Caco-2 (cell line): ENCODE results near the gene PDCD1LG2. TPM values are rescaled to one million over a fixed set of nuclear protein-coding genes. Genes with fewer than 3 reads are reported as not detected.

Experiments used
- BruUV-seq: library from RNA; stranded (reverse); fragments of 400-500 nt; replicated peaks from 2 replicates; lab custom pipeline; 2021; lab: Mats Ljungman, UMichigan
- CTCF ChIA-PET: fragments of 300-600 bp; sonication (Branson Sonifier 250); formaldehyde crosslinking; loops from one replicate; lab custom pipeline; 2022; ENCODE audit warnings: antibody characterized with exemption; lab: Charles Lee
- POLR2A ChIA-PET: fragments of 300-600 bp; sonication (Branson Sonifier 250); formaldehyde crosslinking; loops from one replicate; lab custom pipeline; 2022; ENCODE audit warnings: antibody characterized with exemption; lab: Charles Lee
- DNase-seq, 2 experiments: peaks; one replicate each; pipeline versions ENCODE4 v3.0.0 to v3.0.0-alpha.2; 2020 to 2022
- H3K27me3 ChIP-seq: replicated peaks from 2 replicates; pipeline ENCODE4 v1.6.0; 2011; ENCODE audit warnings: low read length; ENCODE audit not compliant: control insufficient read depth, insufficient read depth
- H3K36me3 ChIP-seq: 2 replicates; pipeline ENCODE4 v1.5.1; 2011; ENCODE audit warnings: low read length; ENCODE audit not compliant: control insufficient read depth, insufficient read depth
- H3K4me1 ChIP-seq: fragments of 250-450 bp; sonication (Bioruptor Pico); 2 replicates; pipeline ENCODE4 v1.5.1; 2020; ENCODE audit warnings: mild to moderate bottlenecking
- H3K4me3 ChIP-seq: 2 replicates; pipeline ENCODE4 v1.5.1; 2011; ENCODE audit warnings: low read depth, mild to moderate bottlenecking, control low read depth, low read length
- H3K9me3 ChIP-seq: fragments of 250-450 bp; sonication (Bioruptor Pico); 2 replicates; pipeline ENCODE4 v1.5.1; 2020; ENCODE audit warnings: mild to moderate bottlenecking, moderate library complexity
- H3K27ac Mint-ChIP-seq: one replicate; pipeline ENCODE4 v1.8.0; 2022; ENCODE audit warnings: mixed read lengths; ENCODE audit not compliant: unreplicated experiment
- H3K27me3 Mint-ChIP-seq: one replicate; pipeline ENCODE4 v1.8.0; 2022; ENCODE audit warnings: mixed read lengths; ENCODE audit not compliant: insufficient read depth, unreplicated experiment
- H3K36me3 Mint-ChIP-seq: one replicate; pipeline ENCODE4 v1.8.0; 2022; ENCODE audit warnings: mild to moderate bottlenecking, mixed read lengths; ENCODE audit not compliant: insufficient read depth, unreplicated experiment
- H3K4me1 Mint-ChIP-seq: one replicate; pipeline ENCODE4 v1.8.0; 2022; ENCODE audit warnings: low read depth, mixed read lengths; ENCODE audit not compliant: unreplicated experiment
- H3K4me3 Mint-ChIP-seq: one replicate; pipeline ENCODE4 v1.8.0; 2022; ENCODE audit warnings: mild to moderate bottlenecking, moderate library complexity, mixed read lengths; ENCODE audit not compliant: unreplicated experiment
- H3K9me3 Mint-ChIP-seq: one replicate; pipeline ENCODE4 v1.8.0; 2022; ENCODE audit warnings: mixed read lengths; ENCODE audit not compliant: unreplicated experiment
- intact Hi-C: fragments of 100-400 bp; cut with micrococcal nuclease; formaldehyde crosslinking; loops from one replicate; pipeline ENCODE4 v1.10.0; 2022; ENCODE audit not compliant: unreplicated experiment
- total RNA-seq: library from RNA; stranded (reverse); gene quantifications from 2 replicates; pipeline ENCODE4 v1.2.3, GENCODE V29; 2022
- TF ChIP-seq, protein P1 (sequence below), 2 experiments: fragments of 200-600 bp in 1 of 2; IDR thresholded peaks; 1 replicate in 1 of 2; 2 replicates in 1 of 2; pipeline versions ENCODE4 v1.5.1 to v1.8.0; 2011 to 2022; ENCODE audit warnings: antibody characterized with exemption in 1 of 2, control low read depth in 1 of 2, inconsistent platforms in 1 of 2, low read depth in 1 of 2, low read length in 1 of 2, mild to moderate bottlenecking in 1 of 2, moderate library complexity in 1 of 2; ENCODE audit not compliant: insufficient read depth in 1 of 2, severe bottlenecking in 1 of 2, unreplicated experiment in 1 of 2

Gene PDCD1LG2
- total RNA-seq, 1 experiment from 2014 or later: not detected

DNA sequence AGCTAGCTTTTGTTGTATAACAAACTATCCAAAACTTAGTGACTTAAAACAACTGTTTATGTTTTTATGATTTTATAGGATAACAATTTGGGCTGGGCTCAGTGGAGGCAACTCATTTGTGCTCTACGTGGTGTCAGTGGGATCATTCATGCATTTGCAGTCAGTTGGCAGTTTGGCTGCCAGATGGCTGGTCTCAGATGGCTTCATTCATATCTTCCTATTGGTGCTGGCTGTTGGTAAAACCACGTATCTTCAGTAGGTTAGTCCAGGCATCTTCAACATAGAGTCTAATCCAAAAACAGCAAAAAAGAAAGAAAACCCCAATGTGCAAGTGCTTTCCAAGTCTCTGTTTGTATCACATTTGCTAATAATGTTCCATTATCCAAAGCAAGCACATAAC is 66.9 kb downstream of the PDCD1LG2 start:
- no peaks in the 10 kb centered on the region for H3K9me3 Mint-ChIP-seq
- no peak overlapping the region for H3K4me3 ChIP-seq
- no peaks in the 10 kb centered on the region for H3K36me3 ChIP-seq
- H3K36me3 Mint-ChIP-seq: no peaks in the 10 kb centered on the region
- H3K9me3 ChIP-seq: no peaks in the 10 kb centered on the region
- intact Hi-C loops: no loop called here
- H3K27me3 ChIP-seq: no peaks in the 10 kb centered on the region
- H3K4me1 Mint-ChIP-seq: no peaks in the 10 kb centered on the region
- H3K4me3 Mint-ChIP-seq: no peak overlapping the region
- ChIA-PET CTCF (no interaction called here), POLR2A (no interaction called here)
- H3K27me3 Mint-ChIP-seq: no peaks in the 10 kb centered on the region
- no peak overlapping the region for H3K27ac Mint-ChIP-seq
- TF ChIP-seq, protein P1, sequence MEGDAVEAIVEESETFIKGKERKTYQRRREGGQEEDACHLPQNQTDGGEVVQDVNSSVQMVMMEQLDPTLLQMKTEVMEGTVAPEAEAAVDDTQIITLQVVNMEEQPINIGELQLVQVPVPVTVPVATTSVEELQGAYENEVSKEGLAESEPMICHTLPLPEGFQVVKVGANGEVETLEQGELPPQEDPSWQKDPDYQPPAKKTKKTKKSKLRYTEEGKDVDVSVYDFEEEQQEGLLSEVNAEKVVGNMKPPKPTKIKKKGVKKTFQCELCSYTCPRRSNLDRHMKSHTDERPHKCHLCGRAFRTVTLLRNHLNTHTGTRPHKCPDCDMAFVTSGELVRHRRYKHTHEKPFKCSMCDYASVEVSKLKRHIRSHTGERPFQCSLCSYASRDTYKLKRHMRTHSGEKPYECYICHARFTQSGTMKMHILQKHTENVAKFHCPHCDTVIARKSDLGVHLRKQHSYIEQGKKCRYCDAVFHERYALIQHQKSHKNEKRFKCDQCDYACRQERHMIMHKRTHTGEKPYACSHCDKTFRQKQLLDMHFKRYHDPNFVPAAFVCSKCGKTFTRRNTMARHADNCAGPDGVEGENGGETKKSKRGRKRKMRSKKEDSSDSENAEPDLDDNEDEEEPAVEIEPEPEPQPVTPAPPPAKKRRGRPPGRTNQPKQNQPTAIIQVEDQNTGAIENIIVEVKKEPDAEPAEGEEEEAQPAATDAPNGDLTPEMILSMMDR (IDR thresholded peaks at IDR 0.05; ENCODE audit: insufficient read depth in 1 of 2, low read depth in 1 of 2, low read length in 1 of 2, severe bottlenecking in 1 of 2, unreplicated experiment in 1 of 2): no peak
- no peak for DNase-seq
- H3K4me1 ChIP-seq: no peaks in the 10 kb centered on the region
- no TSS peak for BruUV-seq

DNA sequence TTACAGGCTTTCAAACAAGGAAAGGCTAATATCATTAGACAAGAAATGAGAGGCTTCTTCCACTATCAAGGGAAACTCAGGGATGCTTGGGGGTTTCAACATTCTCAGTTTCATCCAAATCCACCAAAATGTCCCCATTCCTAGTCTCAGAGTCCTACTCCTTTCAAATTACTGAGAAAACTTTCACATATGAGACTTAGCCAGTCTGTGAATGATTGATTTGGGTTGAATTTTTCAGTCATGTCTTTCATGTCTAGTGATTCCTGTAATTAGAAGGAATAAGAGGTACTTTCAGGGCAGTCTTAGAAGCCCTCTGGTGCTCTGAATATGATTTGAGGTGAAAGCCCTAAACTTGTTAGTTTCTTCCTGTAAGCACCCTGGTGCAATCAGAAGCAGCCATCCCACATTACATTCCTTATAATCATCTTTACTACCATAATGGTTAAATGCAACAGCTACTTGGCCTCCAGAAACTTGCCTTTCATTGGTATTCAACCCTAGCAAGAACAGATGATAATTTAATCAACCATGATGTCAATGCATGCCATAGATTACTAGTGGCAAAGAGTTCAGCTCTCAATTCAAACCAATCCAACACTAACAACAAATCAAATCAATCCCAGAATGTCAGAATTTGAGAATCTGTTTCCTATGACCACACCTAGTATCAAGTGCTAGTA is 67.8 kb downstream of the PDCD1LG2 start:
- Mint-ChIP-seq H3K36me3 (no peaks in the 10 kb centered on the region), H3K9me3 (no peaks in the 10 kb centered on the region), H3K27ac (no peak overlapping the region), H3K27me3 (no peaks in the 10 kb centered on the region), H3K4me1 (no peaks in the 10 kb centered on the region), H3K4me3 (no peak overlapping the region)
- intact Hi-C loops: no loop called here
- Histone ChIP-seq H3K4me3 (no peak overlapping the region), H3K36me3 (no peaks in the 10 kb centered on the region), H3K27me3 (no peaks in the 10 kb centered on the region), H3K9me3 (no peaks in the 10 kb centered on the region), H3K4me1 (no peaks in the 10 kb centered on the region)
- DNase-seq: no peak
- TF ChIP-seq, protein P1 (IDR thresholded peaks at IDR 0.05; ENCODE audit: insufficient read depth in 1 of 2, low read depth in 1 of 2, low read length in 1 of 2, severe bottlenecking in 1 of 2, unreplicated experiment in 1 of 2): no peak
- CTCF ChIA-PET: no interaction called here
- POLR2A ChIA-PET: no interaction called here
- no TSS peak for BruUV-seq

DNA sequence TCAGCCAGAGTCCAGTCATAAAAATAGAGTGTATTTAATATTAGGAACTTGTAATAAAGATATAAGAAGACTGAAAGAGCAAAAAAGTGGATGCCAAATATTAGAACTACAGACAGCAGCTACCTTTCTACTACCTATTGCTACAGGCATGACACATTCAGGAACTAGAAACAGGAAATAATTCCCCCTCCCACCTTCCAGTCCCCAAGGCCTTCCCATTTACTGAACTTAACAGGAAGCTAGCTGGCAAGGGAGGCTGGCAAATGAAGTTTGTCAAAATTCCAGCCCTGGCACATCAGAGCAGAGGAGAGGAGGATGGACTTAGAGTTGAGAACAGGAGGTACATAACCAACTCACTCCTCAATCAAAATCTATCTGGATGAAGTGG is 68.4 kb downstream of the PDCD1LG2 start:
- no TSS peak for BruUV-seq
- TF ChIP-seq, protein P1 (IDR thresholded peaks at IDR 0.05; ENCODE audit: insufficient read depth in 1 of 2, low read depth in 1 of 2, low read length in 1 of 2, severe bottlenecking in 1 of 2, unreplicated experiment in 1 of 2): no peak
- intact Hi-C loops: no loop called here
- H3K27ac Mint-ChIP-seq: no peak overlapping the region
- H3K4me3 ChIP-seq: no peak overlapping the region
- H3K9me3 Mint-ChIP-seq: no peaks in the 10 kb centered on the region
- no peak for DNase-seq
- no peaks in the 10 kb centered on the region for H3K27me3 Mint-ChIP-seq
- H3K4me3 Mint-ChIP-seq: no peak overlapping the region
- no peaks in the 10 kb centered on the region for H3K4me1 ChIP-seq
- no peaks in the 10 kb centered on the region for H3K9me3 ChIP-seq
- ChIA-PET CTCF (no interaction called here), POLR2A (no interaction called here)
- no peaks in the 10 kb centered on the region for H3K36me3 ChIP-seq
- H3K4me1 Mint-ChIP-seq: no peaks in the 10 kb centered on the region
- no peaks in the 10 kb centered on the region for H3K27me3 ChIP-seq
- H3K36me3 Mint-ChIP-seq: no peaks in the 10 kb centered on the region
